ENCODE data around the gene CDKL1.
A peak's percentile ranks its signal among the peaks of the same experiment; 100 is the strongest.

The CDKL1 gene

DNA sequence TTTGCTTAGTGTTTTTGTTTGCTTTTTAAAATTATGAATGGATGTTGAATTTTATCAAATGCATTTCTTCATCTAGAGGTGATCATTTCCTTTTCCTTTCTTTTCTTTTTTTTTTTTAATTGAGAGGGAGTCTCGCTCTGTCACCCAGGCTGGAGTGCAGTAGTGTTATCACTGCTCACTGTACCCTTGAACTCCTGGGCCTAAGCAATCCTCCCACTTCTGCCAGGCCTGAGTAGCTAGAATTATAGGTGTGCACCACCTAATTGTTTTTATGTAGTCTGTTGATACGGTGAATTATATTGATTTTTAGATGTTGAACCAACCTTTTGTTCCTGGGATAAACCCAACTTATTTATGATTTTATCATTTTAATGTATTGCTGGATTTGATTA, 1.5 kb upstream of the CDKL1 start:
- DNase-seq (ENCODE audit: low spot score in 2 of 2), result no peak
- H3K27ac Mint-ChIP-seq, result no peak overlapping the region
- ATAC-seq, result no peak
- no peaks in the 10 kb centered on the region for H3K36me3 Mint-ChIP-seq
- no peaks in the 10 kb centered on the region for H3K9me3 Mint-ChIP-seq
- H3K4me1 Mint-ChIP-seq, result peaks cover 14% of the 10 kb centered on the region
- no peak overlapping the region for H3K4me3 Mint-ChIP-seq

- Mint-ChIP-seq H3K4me3 (peak overlapping the region; percentile 71), H3K9me3 (no peaks in the 10 kb centered on the region), H3K36me3 (no peaks in the 10 kb centered on the region), H3K4me1 (peaks cover 14% of the 10 kb centered on the region), H3K27ac (peak overlapping the region; percentile 23)
- DNase-seq (ENCODE audit: low spot score in 2 of 2) (no peak), ATAC-seq (no peak)
These were observed 908 bp upstream of the CDKL1 start for GRCh38 chr14:50397390-50398188.

- H3K27ac Mint-ChIP-seq, result no peak overlapping the region
- ATAC-seq, result no peak
These were observed 1.2 kb downstream of the CDKL1 start for GRCh38 chr14:50395448-50395847.

GRCh38 chr14:50394713-50395112, 2.0 kb downstream of the CDKL1 start:
- ATAC-seq (no peak), DNase-seq (ENCODE audit: low spot score in 2 of 2) (no peak)
- Mint-ChIP-seq H3K4me1 (peaks cover 14% of the 10 kb centered on the region), H3K36me3 (no peaks in the 10 kb centered on the region), H3K4me3 (no peak overlapping the region), H3K9me3 (no peaks in the 10 kb centered on the region), H3K27ac (no peak overlapping the region)

More at GRCh38 chr14:50395448-50395847, 1.2 kb downstream of the CDKL1 start:
- no peaks in the 10 kb centered on the region for H3K9me3 Mint-ChIP-seq
- peaks cover 14% of the 10 kb centered on the region for H3K4me1 Mint-ChIP-seq
- DNase-seq (ENCODE audit: low spot score in 2 of 2), result no peak
- peak overlapping the region; percentile 71 for H3K4me3 Mint-ChIP-seq
- no peaks in the 10 kb centered on the region for H3K36me3 Mint-ChIP-seq

DNA sequence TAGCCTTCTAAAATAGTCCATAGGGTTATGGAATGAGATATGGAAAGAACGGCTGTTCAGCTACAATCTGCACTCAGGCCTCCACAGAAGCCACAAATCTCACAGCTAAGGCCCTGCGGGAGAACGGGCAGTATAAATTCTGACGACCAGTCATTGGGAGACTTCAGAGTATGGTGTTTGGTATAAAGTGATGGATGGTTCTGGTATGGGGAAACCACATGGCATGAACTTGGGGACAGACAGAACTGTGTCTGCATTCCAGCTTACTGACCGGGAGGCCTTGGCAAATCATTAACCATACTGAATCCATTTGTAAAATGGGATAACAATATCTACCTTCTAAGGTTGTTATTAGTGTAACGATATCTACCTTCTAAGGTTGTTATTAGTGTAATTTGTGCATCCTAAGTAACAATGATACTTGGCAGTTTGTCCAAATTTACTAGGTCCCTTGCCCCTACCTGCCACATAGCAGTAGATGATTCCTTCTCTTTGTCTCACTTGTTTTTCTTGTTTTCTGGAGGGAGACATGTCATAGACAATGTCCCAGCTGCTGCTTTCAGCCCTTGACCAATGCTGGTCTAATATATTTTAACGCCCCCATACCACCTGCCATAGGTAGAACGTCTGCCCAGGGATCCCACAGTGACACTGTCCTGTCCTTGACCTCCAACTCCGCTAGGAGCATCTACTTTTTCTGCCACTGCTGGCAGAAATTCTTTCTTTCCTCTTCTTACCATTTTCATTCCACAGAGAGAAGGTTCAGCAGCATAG, 6.8 kb downstream of the CDKL1 start:
- H3K4me3 Mint-ChIP-seq, result no peak overlapping the region
- H3K36me3 Mint-ChIP-seq, result no peaks in the 10 kb centered on the region
- H3K9me3 Mint-ChIP-seq, result no peaks in the 10 kb centered on the region
- H3K4me1 Mint-ChIP-seq, result no peaks in the 10 kb centered on the region
- H3K27ac Mint-ChIP-seq, result no peak overlapping the region
- no peak for DNase-seq (ENCODE audit: low spot score in 2 of 2)
- no peak for ATAC-seq

- no peak for ATAC-seq
- Mint-ChIP-seq H3K27ac (no peak overlapping the region), H3K4me3 (no peak overlapping the region)
These were observed 8.3 kb downstream of the CDKL1 start for GRCh38 chr14:50388256-50388931.

DNA sequence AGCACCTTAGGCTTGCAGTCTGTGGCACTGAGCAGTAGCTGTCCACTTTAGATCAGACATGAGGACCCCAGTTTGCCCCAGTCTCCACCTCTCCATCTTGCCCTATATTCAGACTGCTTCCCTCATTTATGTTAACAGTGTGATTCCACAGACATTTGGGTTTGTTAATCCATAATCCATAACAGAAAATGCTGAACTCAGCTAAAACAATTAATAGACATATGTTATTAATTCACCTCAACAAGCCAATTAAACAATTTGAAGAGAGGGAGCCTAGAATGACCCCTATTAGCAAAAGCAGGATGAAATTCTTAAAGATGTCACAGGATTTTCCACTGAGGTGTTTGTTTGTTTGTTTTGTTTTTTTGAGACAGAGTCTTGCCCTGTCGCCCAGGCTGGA, 9.1 kb downstream of the CDKL1 start:
- H3K4me1 Mint-ChIP-seq, result no peaks in the 10 kb centered on the region
- H3K4me3 Mint-ChIP-seq, result no peak overlapping the region
- H3K36me3 Mint-ChIP-seq, result no peaks in the 10 kb centered on the region
- H3K27ac Mint-ChIP-seq, result no peak overlapping the region
- no peaks in the 10 kb centered on the region for H3K9me3 Mint-ChIP-seq
- no peak for DNase-seq (ENCODE audit: low spot score in 2 of 2)
- no peak for ATAC-seq

More at GRCh38 chr14:50388256-50388931, 8.3 kb downstream of the CDKL1 start:
- no peaks in the 10 kb centered on the region for H3K9me3 Mint-ChIP-seq
- no peak for DNase-seq (ENCODE audit: low spot score in 2 of 2)
- no peaks in the 10 kb centered on the region for H3K4me1 Mint-ChIP-seq
- H3K36me3 Mint-ChIP-seq, result no peaks in the 10 kb centered on the region

GRCh38 chr14:50383618-50384225, 13.0 kb downstream of the CDKL1 start:
- Mint-ChIP-seq H3K36me3 (no peaks in the 10 kb centered on the region), H3K9me3 (no peaks in the 10 kb centered on the region), H3K4me3 (no peak overlapping the region), H3K4me1 (no peaks in the 10 kb centered on the region), H3K27ac (no peak overlapping the region)
- ATAC-seq (no peak), DNase-seq (ENCODE audit: low spot score in 2 of 2) (no peak)

DNA sequence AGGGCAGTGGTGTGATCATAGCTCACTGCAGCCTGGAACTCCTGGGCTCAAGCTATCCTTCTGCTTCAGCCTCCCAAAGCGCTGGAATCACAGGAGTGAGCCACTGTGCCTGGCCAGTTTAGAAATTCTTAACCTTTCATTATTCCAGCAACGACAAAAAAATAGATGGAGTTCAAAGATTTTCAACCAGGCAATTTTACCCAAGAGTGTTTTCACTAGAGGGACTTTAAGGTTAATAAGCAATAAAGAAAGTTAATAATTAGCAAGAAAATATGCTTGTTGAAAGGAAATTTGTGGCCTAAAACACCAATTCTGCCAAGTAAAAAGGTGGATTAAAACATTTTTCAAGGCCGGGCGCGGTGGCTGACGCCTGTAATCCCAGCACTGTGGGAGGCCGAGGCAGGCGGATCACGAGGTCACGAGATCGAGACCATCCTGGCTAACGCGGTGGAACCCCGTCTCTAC, 14.8 kb downstream of the CDKL1 start:
- no peak overlapping the region for H3K27ac Mint-ChIP-seq
- no peak for ATAC-seq

GRCh38 chr14:50381008-50381407, 15.7 kb downstream of the CDKL1 start:
- Mint-ChIP-seq H3K4me3 (no peak overlapping the region), H3K27ac (no peak overlapping the region), H3K9me3 (no peaks in the 10 kb centered on the region), H3K36me3 (no peaks in the 10 kb centered on the region), H3K4me1 (no peaks in the 10 kb centered on the region)
- ATAC-seq, result no peak
- no peak for DNase-seq (ENCODE audit: low spot score in 2 of 2)

More for the DNA sequence above, 14.8 kb downstream of the CDKL1 start:
- Mint-ChIP-seq H3K4me3 (no peak overlapping the region), H3K9me3 (no peaks in the 10 kb centered on the region), H3K4me1 (no peaks in the 10 kb centered on the region), H3K36me3 (no peaks in the 10 kb centered on the region)
- no peak for DNase-seq (ENCODE audit: low spot score in 2 of 2)

DNA sequence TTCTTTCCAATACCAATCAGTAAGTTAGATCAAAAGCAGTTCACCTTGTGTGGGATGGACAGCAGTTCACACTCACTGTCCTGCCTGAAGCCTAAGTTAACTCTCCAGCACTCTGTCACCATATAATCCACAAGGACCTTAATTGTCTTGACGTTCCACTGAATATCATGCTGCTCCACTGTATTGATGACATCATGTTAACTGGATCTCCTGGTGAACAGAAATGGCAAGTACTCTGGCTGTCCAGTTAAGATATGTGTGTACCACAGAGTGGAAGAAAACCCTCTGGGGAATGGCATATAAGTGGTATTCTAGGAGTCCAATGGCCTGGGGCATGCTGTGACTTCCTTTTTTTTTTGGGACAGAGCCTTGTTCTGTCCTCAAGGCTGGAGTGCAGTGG, 16.2 kb downstream of the CDKL1 start:
- no peaks in the 10 kb centered on the region for H3K9me3 Mint-ChIP-seq
- H3K4me1 Mint-ChIP-seq, result no peaks in the 10 kb centered on the region
- no peak for DNase-seq (ENCODE audit: low spot score in 2 of 2)
- H3K4me3 Mint-ChIP-seq, result no peak overlapping the region
- no peak for ATAC-seq
- no peaks in the 10 kb centered on the region for H3K36me3 Mint-ChIP-seq
- no peak overlapping the region for H3K27ac Mint-ChIP-seq

DNA sequence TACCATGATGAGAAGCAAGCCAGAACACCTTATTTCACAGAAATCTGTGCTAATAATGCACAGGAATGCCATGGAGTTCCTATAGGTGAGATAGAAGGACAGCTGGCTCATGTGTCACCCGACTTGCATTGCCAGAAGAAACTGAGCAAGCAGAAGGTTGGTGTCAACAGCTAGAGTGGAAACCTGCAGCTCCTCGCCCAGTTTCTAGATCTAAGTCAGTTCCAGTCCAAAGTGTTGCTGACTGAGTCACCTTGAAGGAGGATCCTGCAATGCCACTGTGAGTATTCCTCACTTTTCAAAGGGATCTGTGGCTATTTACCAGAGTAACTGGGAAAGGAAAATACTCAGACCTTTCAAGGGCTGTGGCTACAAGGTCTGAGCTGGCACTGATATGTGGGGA, 17.1 kb downstream of the CDKL1 start:
- Mint-ChIP-seq H3K9me3 (no peaks in the 10 kb centered on the region), H3K4me3 (no peak overlapping the region), H3K36me3 (no peaks in the 10 kb centered on the region), H3K4me1 (no peaks in the 10 kb centered on the region), H3K27ac (no peak overlapping the region)
- DNase-seq (ENCODE audit: low spot score in 2 of 2) (no peak), ATAC-seq (no peak)

- no peaks in the 10 kb centered on the region for H3K9me3 Mint-ChIP-seq
- H3K4me1 Mint-ChIP-seq, result no peaks in the 10 kb centered on the region
- no peak for ATAC-seq
- DNase-seq (ENCODE audit: low spot score in 2 of 2), result no peak
- no peak overlapping the region for H3K27ac Mint-ChIP-seq
- no peaks in the 10 kb centered on the region for H3K36me3 Mint-ChIP-seq
- no peak overlapping the region for H3K4me3 Mint-ChIP-seq
These were observed 19.1 kb downstream of the CDKL1 start for GRCh38 chr14:50377550-50378085.

GRCh38 chr14:50375760-50376159, 20.9 kb downstream of the CDKL1 start:
- Mint-ChIP-seq H3K4me3 (no peak overlapping the region), H3K27ac (no peak overlapping the region), H3K9me3 (no peaks in the 10 kb centered on the region), H3K4me1 (no peaks in the 10 kb centered on the region), H3K36me3 (no peaks in the 10 kb centered on the region)
- no peak for DNase-seq (ENCODE audit: low spot score in 2 of 2)
- no peak for ATAC-seq

GRCh38 chr14:50373959-50374358, 22.7 kb downstream of the CDKL1 start:
- ATAC-seq (no peak), DNase-seq (ENCODE audit: low spot score in 2 of 2) (no peak)
- H3K36me3 Mint-ChIP-seq, result no peaks in the 10 kb centered on the region

More at GRCh38 chr14:50373959-50374358, 22.7 kb downstream of the CDKL1 start:
- no peaks in the 10 kb centered on the region for H3K9me3 Mint-ChIP-seq
- no peak overlapping the region for H3K27ac Mint-ChIP-seq
- no peak overlapping the region for H3K4me3 Mint-ChIP-seq
- H3K4me1 Mint-ChIP-seq, result no peaks in the 10 kb centered on the region

All from stimulated activated effector memory CD8-positive, alpha-beta T cell treated with anti-CD3 and anti-CD28 coated beads, Interleukin-12 subunit alpha, Interleukin-12 subunit beta, amount 100 ng/mL, for 72 hours (primary cell).